Measurements from ENCODE around the gene CHD8. TPM values are rescaled to one million over a fixed set of nuclear protein-coding genes. Genes with fewer than 3 reads are reported as not detected.

CHD8 gene
- total RNA-seq, 1 experiment from 2014 or later = 64.7 TPM

DNA sequence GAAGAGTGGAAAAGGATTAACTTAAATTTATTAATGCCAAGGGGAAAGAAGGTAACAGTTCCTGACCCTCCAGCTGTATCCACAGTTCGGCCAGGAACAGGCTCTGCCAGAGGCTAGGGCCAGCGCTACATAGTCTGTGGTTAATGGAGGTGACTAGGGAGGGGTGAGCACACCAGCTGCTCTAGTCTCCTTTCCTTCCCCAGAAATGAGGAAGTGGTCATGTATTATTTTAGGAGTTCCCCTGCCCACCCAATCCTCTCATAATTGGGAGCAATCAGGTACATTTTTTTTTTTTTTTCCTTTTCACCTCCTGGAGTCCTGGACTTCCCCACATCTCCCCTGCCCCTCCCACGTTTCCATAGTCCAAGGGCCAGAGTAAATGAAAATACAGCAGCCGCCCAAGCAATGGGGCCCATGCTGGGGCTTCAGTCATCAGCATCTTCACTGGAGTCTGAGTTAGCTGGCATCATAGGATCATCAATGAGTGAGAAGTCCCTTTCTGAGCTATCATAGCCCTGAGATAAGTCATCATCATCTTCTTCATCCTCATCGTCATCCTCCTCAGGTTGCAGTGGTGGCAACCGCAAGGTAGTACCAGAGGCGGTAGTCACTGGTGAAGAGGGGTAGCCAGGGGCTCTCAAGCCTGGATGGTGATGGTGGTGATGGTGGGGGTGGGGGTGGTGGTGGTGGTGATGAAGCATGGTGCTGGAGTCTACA, 70.6 kb downstream of the CHD8 start:
- ChIA-PET CTCF (interaction anchor here (0.7 kb wide), 1 partner anchor 147 kb away, joined by 4 read pairs; no protein-coding TSS in a partner anchor), POLR2A (no interaction called here)
- no TSS peak for BruUV-seq (replicated peaks)
- peaks cover 25% of the 10 kb centered on the region for H3K4me1 ChIP-seq (ENCODE audit: control insufficient read depth, insufficient read depth, low read length)
- H3K27me3 ChIP-seq (ENCODE audit: control insufficient read depth, insufficient read depth, low read length) = no peaks in the 10 kb centered on the region
- in situ Hi-C loops (cut with HindIII; ENCODE audit: low pct_unique_long_range_greater_than_20kb, low sequenced_read_pairs) = no loop called here
- DNase-seq (ENCODE audit: low read depth, low spot score) (no peak), ATAC-seq (no peak)
- no peaks in the 10 kb centered on the region for H3K9me3 ChIP-seq (ENCODE audit: control insufficient read depth, insufficient read depth, low read depth, low read length)
- no peak overlapping the region for H3K4me3 ChIP-seq (ENCODE audit: low read depth in 2 of 2, low read length in 2 of 2)
- TF ChIP-seq, protein P1, sequence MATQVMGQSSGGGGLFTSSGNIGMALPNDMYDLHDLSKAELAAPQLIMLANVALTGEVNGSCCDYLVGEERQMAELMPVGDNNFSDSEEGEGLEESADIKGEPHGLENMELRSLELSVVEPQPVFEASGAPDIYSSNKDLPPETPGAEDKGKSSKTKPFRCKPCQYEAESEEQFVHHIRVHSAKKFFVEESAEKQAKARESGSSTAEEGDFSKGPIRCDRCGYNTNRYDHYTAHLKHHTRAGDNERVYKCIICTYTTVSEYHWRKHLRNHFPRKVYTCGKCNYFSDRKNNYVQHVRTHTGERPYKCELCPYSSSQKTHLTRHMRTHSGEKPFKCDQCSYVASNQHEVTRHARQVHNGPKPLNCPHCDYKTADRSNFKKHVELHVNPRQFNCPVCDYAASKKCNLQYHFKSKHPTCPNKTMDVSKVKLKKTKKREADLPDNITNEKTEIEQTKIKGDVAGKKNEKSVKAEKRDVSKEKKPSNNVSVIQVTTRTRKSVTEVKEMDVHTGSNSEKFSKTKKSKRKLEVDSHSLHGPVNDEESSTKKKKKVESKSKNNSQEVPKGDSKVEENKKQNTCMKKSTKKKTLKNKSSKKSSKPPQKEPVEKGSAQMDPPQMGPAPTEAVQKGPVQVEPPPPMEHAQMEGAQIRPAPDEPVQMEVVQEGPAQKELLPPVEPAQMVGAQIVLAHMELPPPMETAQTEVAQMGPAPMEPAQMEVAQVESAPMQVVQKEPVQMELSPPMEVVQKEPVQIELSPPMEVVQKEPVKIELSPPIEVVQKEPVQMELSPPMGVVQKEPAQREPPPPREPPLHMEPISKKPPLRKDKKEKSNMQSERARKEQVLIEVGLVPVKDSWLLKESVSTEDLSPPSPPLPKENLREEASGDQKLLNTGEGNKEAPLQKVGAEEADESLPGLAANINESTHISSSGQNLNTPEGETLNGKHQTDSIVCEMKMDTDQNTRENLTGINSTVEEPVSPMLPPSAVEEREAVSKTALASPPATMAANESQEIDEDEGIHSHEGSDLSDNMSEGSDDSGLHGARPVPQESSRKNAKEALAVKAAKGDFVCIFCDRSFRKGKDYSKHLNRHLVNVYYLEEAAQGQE (IDR thresholded peaks at IDR 0.05; ENCODE audit: insufficient read depth in 1 of 2, low read depth in 2 of 2, low read length in 1 of 2) = no peak
- no peak for TF ChIP-seq TCF7L2 (IDR thresholded peaks at IDR 0.05; ENCODE audit: low read depth, low read length)
- H3K27ac ChIP-seq (ENCODE audit: low read length) = peak overlapping the region; percentile 97
- intact Hi-C loops (cut with micrococcal nuclease; ENCODE audit: unreplicated experiment) = no loop called here
- H3K36me3 ChIP-seq (ENCODE audit: control insufficient read depth, insufficient read depth, low read length) = peaks cover 11% of the 10 kb centered on the region

DNA sequence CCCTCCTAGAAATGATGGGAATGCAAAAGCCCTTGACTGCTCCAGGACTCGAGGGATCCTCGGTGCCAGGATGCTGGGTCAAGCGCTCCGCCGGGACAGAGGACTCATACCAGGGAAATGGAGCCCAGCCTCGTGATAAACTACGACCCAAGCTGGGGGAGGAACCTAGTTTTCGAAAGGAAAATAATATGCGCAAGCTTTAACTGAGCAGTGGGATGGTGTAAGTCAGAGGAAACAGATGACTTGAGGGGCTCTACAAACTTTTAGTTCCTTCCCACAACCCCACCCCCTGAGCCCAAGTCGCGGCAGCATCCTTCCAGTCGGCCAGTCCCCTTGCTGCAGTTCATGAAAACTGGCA, 71.5 kb downstream of the CHD8 start:
- ChIA-PET POLR2A (interaction anchor here (0.6 to 0.7 kb wide), 3 partner anchors 40 to 181 kb away, joined by 3 to 9 read pairs (median 3); no protein-coding TSS in a partner anchor), CTCF (interaction anchor here (0.6 kb wide), 1 partner anchor 1802 kb away, joined by 3 read pairs; no protein-coding TSS in a partner anchor)
- intact Hi-C loops (cut with micrococcal nuclease; ENCODE audit: unreplicated experiment) (no loop called here), in situ Hi-C loops (cut with HindIII; ENCODE audit: low pct_unique_long_range_greater_than_20kb, low sequenced_read_pairs) (no loop called here)
- no TSS peak for BruUV-seq (replicated peaks)
- H3K4me1 ChIP-seq (ENCODE audit: control insufficient read depth, insufficient read depth, low read length) = peaks cover 25% of the 10 kb centered on the region
- TF ChIP-seq SIN3A (IDR thresholded peaks at IDR 0.05; ENCODE audit: borderline replicate concordance, insufficient read depth, low read depth, low read length) = no peak
- TF ChIP-seq, protein P1 (IDR thresholded peaks at IDR 0.05; ENCODE audit: insufficient read depth in 1 of 2, low read depth in 2 of 2, low read length in 1 of 2) = no peak
- TF ChIP-seq POLR2AphosphoS5 (IDR thresholded peaks at IDR 0.05; ENCODE audit: low read depth, low read length) = peak; percentile 13
- peak; percentile 2; the same call in 1 of the 2 replicates for TF ChIP-seq TCF7L2 (IDR thresholded peaks at IDR 0.05; ENCODE audit: low read depth, low read length)
- TF ChIP-seq, protein P2, sequence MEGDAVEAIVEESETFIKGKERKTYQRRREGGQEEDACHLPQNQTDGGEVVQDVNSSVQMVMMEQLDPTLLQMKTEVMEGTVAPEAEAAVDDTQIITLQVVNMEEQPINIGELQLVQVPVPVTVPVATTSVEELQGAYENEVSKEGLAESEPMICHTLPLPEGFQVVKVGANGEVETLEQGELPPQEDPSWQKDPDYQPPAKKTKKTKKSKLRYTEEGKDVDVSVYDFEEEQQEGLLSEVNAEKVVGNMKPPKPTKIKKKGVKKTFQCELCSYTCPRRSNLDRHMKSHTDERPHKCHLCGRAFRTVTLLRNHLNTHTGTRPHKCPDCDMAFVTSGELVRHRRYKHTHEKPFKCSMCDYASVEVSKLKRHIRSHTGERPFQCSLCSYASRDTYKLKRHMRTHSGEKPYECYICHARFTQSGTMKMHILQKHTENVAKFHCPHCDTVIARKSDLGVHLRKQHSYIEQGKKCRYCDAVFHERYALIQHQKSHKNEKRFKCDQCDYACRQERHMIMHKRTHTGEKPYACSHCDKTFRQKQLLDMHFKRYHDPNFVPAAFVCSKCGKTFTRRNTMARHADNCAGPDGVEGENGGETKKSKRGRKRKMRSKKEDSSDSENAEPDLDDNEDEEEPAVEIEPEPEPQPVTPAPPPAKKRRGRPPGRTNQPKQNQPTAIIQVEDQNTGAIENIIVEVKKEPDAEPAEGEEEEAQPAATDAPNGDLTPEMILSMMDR (IDR thresholded peaks at IDR 0.05) = no peak
- H3K36me3 ChIP-seq (ENCODE audit: control insufficient read depth, insufficient read depth, low read length) = peaks cover 11% of the 10 kb centered on the region
- no peaks in the 10 kb centered on the region for H3K27me3 ChIP-seq (ENCODE audit: control insufficient read depth, insufficient read depth, low read length)
- no peak for DNase-seq (ENCODE audit: low read depth, low spot score)
- H3K9me3 ChIP-seq (ENCODE audit: control insufficient read depth, insufficient read depth, low read depth, low read length) = no peaks in the 10 kb centered on the region
- peak overlapping the region; percentile 91 to 96 for H3K4me3 ChIP-seq (ENCODE audit: low read depth in 2 of 2, low read length in 2 of 2)
- peak overlapping the region; percentile 97 for H3K27ac ChIP-seq (ENCODE audit: low read length)
- ATAC-seq = peak; percentile 46
